ENCODE data around the gene CADM3. TPM values are rescaled to one million over a fixed set of nuclear protein-coding genes. Genes with fewer than 3 reads are reported as not detected.

The CADM3 gene
- total and polyA plus RNA-seq, 2 of the 8 experiments (the other 6 are each of a cell fraction or from before 2014, with no cell fraction given): 8.3 to 8.5 TPM

GRCh38 chr1:159172614-159173291 lies 1.3 kb downstream of the CADM3 start (continued):
- TF ChIP-seq USF2 (IDR thresholded peaks at IDR 0.05; ENCODE audit: low read length) (no peak), SIX5 (IDR thresholded peaks at IDR 0.05; ENCODE audit: low read depth, low read length) (no peak), BCL11A (IDR thresholded peaks at IDR 0.05; ENCODE audit: low read depth in 2 of 2, low read length in 2 of 2) (no peak), CTBP2 (IDR thresholded peaks at IDR 0.05; ENCODE audit: borderline replicate concordance, insufficient read depth, insufficient read length, low read length) (peak; percentile 93), EGR1 (IDR thresholded peaks at IDR 0.05; ENCODE audit: borderline replicate concordance, low read depth, low read length) (peak; percentile 70), JUND (IDR thresholded peaks at IDR 0.05; ENCODE audit: low read length) (no peak), ATF2 (IDR thresholded peaks at IDR 0.05; ENCODE audit: low read length) (no peak), PHF8 (conservative IDR thresholded peaks at IDR 0.05; ENCODE audit: low read depth, low read length) (no peak), EP300 (IDR thresholded peaks at IDR 0.05; ENCODE audit: borderline replicate concordance in 1 of 2, low read depth in 2 of 2, low read length in 2 of 2) (no peak; a peak in 1 of 3 replicates)

Data from H1 (cell line).